Stimulated activated CD4-positive, alpha-beta T cell treated with anti-CD3 and anti-CD28 coated beads, Interleukin-15, amount 100 ng/mL, for 1 hour (primary cell): ENCODE data around the gene TCL1A.
"Not testable (repeated sequence)": the region's sequence is repeated elsewhere in the genome, so short reads cannot be mapped to it uniquely, and the experiment has no call there.

Experiments
- DNase-seq, 2 donors: peaks; one replicate each; pipeline ENCODE4 v3.0.0-alpha.2; 2020; ENCODE audit warnings: low read depth in 1 of 2, low spot score in 1 of 2

TCL1A gene

GRCh38 chr14:95679148-95679815 is 34.6 kb downstream of the TCL1A start:
- DNase-seq, result no peak

GRCh38 chr14:95677179-95677835 is 36.6 kb downstream of the TCL1A start:
- DNase-seq, result no peak

GRCh38 chr14:95675486-95675885 is 38.4 kb downstream of the TCL1A start:
- no peak for DNase-seq

- no peak for DNase-seq
These were observed 39.3 kb downstream of the TCL1A start for GRCh38 chr14:95674613-95675012.

GRCh38 chr14:95668235-95668772 is 45.6 kb downstream of the TCL1A start:
- no peak for DNase-seq

- DNase-seq, result no peak
These were observed 46.7 kb downstream of the TCL1A start for GRCh38 chr14:95667249-95667693.

- DNase-seq, result no peak
These were observed 47.5 kb downstream of the TCL1A start for GRCh38 chr14:95666450-95666849.

GRCh38 chr14:95665530-95665929 is 48.4 kb downstream of the TCL1A start:
- DNase-seq, result not testable (repeated sequence)

- DNase-seq, result no peak
These were observed 49.4 kb downstream of the TCL1A start for GRCh38 chr14:95664546-95664945.

GRCh38 chr14:95664066-95664465 is 49.9 kb downstream of the TCL1A start:
- no peak for DNase-seq

- no peak for DNase-seq
These were observed 50.6 kb downstream of the TCL1A start for GRCh38 chr14:95663226-95663797.

- DNase-seq, result no peak
These were observed 51.3 kb downstream of the TCL1A start for GRCh38 chr14:95662376-95663186.

GRCh38 chr14:95660651-95661515 is 53.0 kb downstream of the TCL1A start:
- no peak for DNase-seq

GRCh38 chr14:95659990-95660385 is 53.9 kb downstream of the TCL1A start:
- DNase-seq, result no peak
